Measurements from ENCODE around the gene MOB3A. TPM values are rescaled to one million over a fixed set of nuclear protein-coding genes. Genes with fewer than 3 reads are reported as not detected.

The MOB3A gene
- total RNA-seq, 2 experiments from 2014 or later, result 200 to 202 TPM

GRCh38 chr19:2051773-2052704, 44.1 kb downstream of the MOB3A start:
- DNase-seq (peak; percentile 73), ATAC-seq (peak; percentile 0)
- CTCF ChIA-PET, result interaction anchor here (0.7 to 2.9 kb wide), 17 partner anchors 9 to 546 kb away, joined by 3 to 19 read pairs (median 6); no protein-coding TSS in a partner anchor
- peaks cover 53% of the 10 kb centered on the region for H3K4me1 Mint-ChIP-seq
- H3K27me3 Mint-ChIP-seq, result no peaks in the 10 kb centered on the region
- H3K4me3 Mint-ChIP-seq, result peak overlapping the region; percentile 67
- H3K9me3 Mint-ChIP-seq (ENCODE audit: low read depth), result no peaks in the 10 kb centered on the region
- H3K27ac Mint-ChIP-seq, result peak overlapping the region; percentile 94
- peaks cover 4% of the 10 kb centered on the region for H3K36me3 Mint-ChIP-seq

- Mint-ChIP-seq H3K27ac (peak within 1 kb of the TSS; percentile 94), H3K36me3 (peaks cover 4% of the 10 kb centered on the region), H3K9me3 (ENCODE audit: low read depth) (no peaks in the 10 kb centered on the region), H3K4me3 (peak within 1 kb of the TSS; percentile 86), H3K27me3 (no peaks in the 10 kb centered on the region), H3K4me1 (peaks cover 49% of the 10 kb centered on the region)
- CTCF ChIA-PET, result interaction anchor here (0.6 to 2.9 kb wide), 12 partner anchors 9 to 202 kb away, joined by 3 to 19 read pairs (median 8); no protein-coding TSS in a partner anchor
- DNase-seq, result peak; percentile 95
- peak; percentile 77 for ATAC-seq
These were observed 44.9 kb downstream of the MOB3A start, which contains the start of gene MKNK2 for GRCh38 chr19:2050991-2051772. Gene MKNK2, minus strand, starts transcription at chr19:2051244. Its CDS starts 393 bp downstream, at chr19:2050851.

GRCh38 chr19:2050349-2050990, 45.7 kb downstream of the MOB3A start:
- CTCF ChIA-PET, result interaction anchor here (3.4 kb wide), 1 partner anchor 31 kb away, joined by 9 read pairs; no protein-coding TSS in a partner anchor
- Mint-ChIP-seq H3K4me1 (peaks cover 45% of the 10 kb centered on the region), H3K27me3 (no peaks in the 10 kb centered on the region), H3K27ac (peak overlapping the region; percentile 85), H3K36me3 (peaks cover 4% of the 10 kb centered on the region), H3K4me3 (peak overlapping the region; percentile 86), H3K9me3 (ENCODE audit: low read depth) (no peaks in the 10 kb centered on the region)
- peak; percentile 13 for ATAC-seq
- no peak for DNase-seq

- Mint-ChIP-seq H3K4me1 (peaks cover 42% of the 10 kb centered on the region), H3K9me3 (ENCODE audit: low read depth) (no peaks in the 10 kb centered on the region), H3K27ac (peak overlapping the region; percentile 85), H3K36me3 (peaks cover 6% of the 10 kb centered on the region), H3K4me3 (peak overlapping the region; percentile 86), H3K27me3 (no peaks in the 10 kb centered on the region)
- ATAC-seq (peak; percentile 11), DNase-seq (peak; percentile 81)
- CTCF ChIA-PET, result interaction anchor here (1.6 to 3.4 kb wide), 2 partner anchors 30 to 38 kb away, joined by 4 to 9 read pairs; no protein-coding TSS in a partner anchor
These were observed 46.3 kb downstream of the MOB3A start for GRCh38 chr19:2049741-2050348.

- peak overlapping the region; percentile 85 for H3K27ac Mint-ChIP-seq
- DNase-seq, result peak; percentile 58
- H3K27me3 Mint-ChIP-seq, result no peaks in the 10 kb centered on the region
- peaks cover 6% of the 10 kb centered on the region for H3K36me3 Mint-ChIP-seq
- H3K4me3 Mint-ChIP-seq, result peak overlapping the region; percentile 86
- CTCF ChIA-PET, result interaction anchor here (1.6 to 3.4 kb wide), 2 partner anchors 30 to 39 kb away, joined by 4 to 9 read pairs; no protein-coding TSS in a partner anchor
- H3K4me1 Mint-ChIP-seq, result peaks cover 41% of the 10 kb centered on the region
- ATAC-seq, result no peak
- no peaks in the 10 kb centered on the region for H3K9me3 Mint-ChIP-seq (ENCODE audit: low read depth)
These were observed 47.0 kb downstream of the MOB3A start for GRCh38 chr19:2048959-2049740.

GRCh38 chr19:2048104-2048958, 47.8 kb downstream of the MOB3A start:
- H3K4me3 Mint-ChIP-seq, result peak overlapping the region; percentile 86
- CTCF ChIA-PET, result interaction anchor here (1.6 to 3.4 kb wide), 2 partner anchors 29 to 39 kb away, joined by 4 to 9 read pairs; no protein-coding TSS in a partner anchor
- H3K27ac Mint-ChIP-seq, result no peak overlapping the region
- H3K4me1 Mint-ChIP-seq, result peaks cover 43% of the 10 kb centered on the region
- peaks cover 9% of the 10 kb centered on the region for H3K36me3 Mint-ChIP-seq
- ATAC-seq (no peak), DNase-seq (peak; percentile 41)
- H3K9me3 Mint-ChIP-seq (ENCODE audit: low read depth), result no peaks in the 10 kb centered on the region
- H3K27me3 Mint-ChIP-seq, result no peaks in the 10 kb centered on the region

- no peak for ATAC-seq
- no peak overlapping the region for H3K4me3 Mint-ChIP-seq
- peaks cover 47% of the 10 kb centered on the region for H3K4me1 Mint-ChIP-seq
- CTCF ChIA-PET, result interaction anchor here (0.8 to 3.4 kb wide), 2 partner anchors 22 to 28 kb away, joined by 3 to 9 read pairs; no protein-coding TSS in a partner anchor
- H3K9me3 Mint-ChIP-seq (ENCODE audit: low read depth), result no peaks in the 10 kb centered on the region
- H3K27me3 Mint-ChIP-seq, result no peaks in the 10 kb centered on the region
- H3K36me3 Mint-ChIP-seq, result peaks cover 9% of the 10 kb centered on the region
- peak; percentile 43 for DNase-seq
- H3K27ac Mint-ChIP-seq, result peak overlapping the region; percentile 36
These were observed 48.5 kb downstream of the MOB3A start for GRCh38 chr19:2047449-2048103.

GRCh38 chr19:2047076-2047448, 49.1 kb downstream of the MOB3A start:
- Mint-ChIP-seq H3K9me3 (ENCODE audit: low read depth) (no peaks in the 10 kb centered on the region), H3K4me3 (no peak overlapping the region), H3K27ac (no peak overlapping the region), H3K36me3 (peaks cover 9% of the 10 kb centered on the region), H3K27me3 (no peaks in the 10 kb centered on the region), H3K4me1 (peaks cover 46% of the 10 kb centered on the region)
- no peak for DNase-seq
- CTCF ChIA-PET, result interaction anchor here (0.8 to 3.4 kb wide), 2 partner anchors 22 to 27 kb away, joined by 3 to 9 read pairs; no protein-coding TSS in a partner anchor
- no peak for ATAC-seq

GRCh38 chr19:2046046-2046907, 49.8 kb downstream of the MOB3A start:
- no peak overlapping the region for H3K27ac Mint-ChIP-seq
- no peak for DNase-seq
- no peaks in the 10 kb centered on the region for H3K9me3 Mint-ChIP-seq (ENCODE audit: low read depth)
- H3K4me1 Mint-ChIP-seq, result peaks cover 42% of the 10 kb centered on the region
- peaks cover 9% of the 10 kb centered on the region for H3K36me3 Mint-ChIP-seq
- CTCF ChIA-PET, result interaction anchor here (0.9 kb wide), 1 partner anchor 10 kb away, joined by 3 read pairs; no protein-coding TSS in a partner anchor
- H3K27me3 Mint-ChIP-seq, result no peaks in the 10 kb centered on the region
- ATAC-seq, result no peak
- H3K4me3 Mint-ChIP-seq, result no peak overlapping the region

GRCh38 chr19:2045501-2046045, 50.6 kb downstream of the MOB3A start:
- H3K27ac Mint-ChIP-seq, result no peak overlapping the region
- H3K27me3 Mint-ChIP-seq, result no peaks in the 10 kb centered on the region
- no peaks in the 10 kb centered on the region for H3K9me3 Mint-ChIP-seq (ENCODE audit: low read depth)
- DNase-seq (peak; percentile 41), ATAC-seq (no peak)
- peaks cover 11% of the 10 kb centered on the region for H3K36me3 Mint-ChIP-seq
- H3K4me1 Mint-ChIP-seq, result peaks cover 46% of the 10 kb centered on the region
- no peak overlapping the region for H3K4me3 Mint-ChIP-seq
- CTCF ChIA-PET, result interaction anchor here (0.9 kb wide), 1 partner anchor 11 kb away, joined by 3 read pairs; no protein-coding TSS in a partner anchor
